ENCODE results near the gene TRAM2. TPM values are rescaled to one million over a fixed set of nuclear protein-coding genes. Genes with fewer than 3 reads are reported as not detected.

TRAM2 gene
- total and polyA plus RNA-seq, 10 of the 15 experiments (the other 5 are each of a cell fraction or from before 2014, with no cell fraction given) = 2.5 to 15.0 (median 11.0) TPM

GRCh38 chr6:52555518-52556233 is 21.2 kb downstream of the TRAM2 start (continued):
- TF ChIP-seq JUNB (IDR thresholded peaks at IDR 0.05) = no peak
- TF ChIP-seq NFXL1 (IDR thresholded peaks at IDR 0.05; ENCODE audit: borderline replicate concordance) = no peak
- no peak for TF ChIP-seq TBL1XR1 (IDR thresholded peaks at IDR 0.05; ENCODE audit: low read depth, low read length)

- POLR2A ChIA-PET = no interaction called here
- CTCF ChIA-PET = no interaction called here
These were observed 22.1 kb downstream of the TRAM2 start for GRCh38 chr6:52554684-52555280.

GRCh38 chr6:52553719-52554118 is 23.1 kb downstream of the TRAM2 start:
- BruUV-seq (replicated peaks) = no TSS peak
- no peaks in the 10 kb centered on the region for H4K20me1 ChIP-seq (ENCODE audit: control insufficient read depth, insufficient read depth)
- no peak overlapping the region for H2AFZ ChIP-seq (ENCODE audit: control insufficient read depth, low read depth, low read length)
- intact Hi-C loops (cut with micrococcal nuclease; ENCODE audit: unreplicated experiment) = no loop called here
- FAIRE-seq (no peak), ATAC-seq (no peak), DNase-seq (ENCODE audit: low read depth, low spot score) (no peak)
- H3K36me3 ChIP-seq (ENCODE audit: control insufficient read depth in 2 of 2, insufficient read depth in 2 of 2, low read length in 1 of 2) = no peaks in the 10 kb centered on the region
- no peak overlapping the region for H3K4me3 ChIP-seq
- ChIA-PET CTCF (interaction anchor here (0.5 kb wide), 1 partner anchor 69 kb away, joined by 3 read pairs; no protein-coding TSS in a partner anchor), SMC1A (ENCODE audit: uncharacterized antibody, unreplicated experiment) (no interaction called here), RAD21 (ENCODE audit: unreplicated experiment) (no interaction called here), POLR2A (no interaction called here)
- H3K27ac ChIP-seq (ENCODE audit: control insufficient read depth, insufficient read depth) = no peak overlapping the region
- in situ Hi-C loops (cut with MboI) = no loop called here
- WGBS (ENCODE audit: insufficient coverage, insufficient replicate concordance, low lambda C conversion rate, missing lambda C conversion rate) = 97% methylated on average over 2 of the region's 2 CpGs
- H3K27me3 ChIP-seq (replicated peaks in 1 of 2; ENCODE audit: control insufficient read depth in 2 of 2, insufficient read depth in 2 of 2, low read length in 1 of 2) = no peaks in the 10 kb centered on the region
- no peak overlapping the region for H3K4me2 ChIP-seq (ENCODE audit: control insufficient read depth, insufficient read depth)
- no peak overlapping the region for H3K9ac ChIP-seq (ENCODE audit: control insufficient read depth, insufficient read depth, low read length)
- H3K9me3 ChIP-seq (replicated peaks; ENCODE audit: control insufficient read depth, insufficient read depth, low read length) = no peaks in the 10 kb centered on the region
- H3K79me2 ChIP-seq (ENCODE audit: control insufficient read depth, insufficient read depth, low read length) = peaks cover 15% of the 10 kb centered on the region
- peaks cover 20% of the 10 kb centered on the region for H3K4me1 ChIP-seq (ENCODE audit: control insufficient read depth, insufficient read depth, low read length)
- TF ChIP-seq SMAD1 (IDR thresholded peaks at IDR 0.05; ENCODE audit: low read depth, partially characterized antibody) (no peak), NR2F1 (conservative IDR thresholded peaks at IDR 0.05) (no peak), SMARCA5 (IDR thresholded peaks at IDR 0.05) (no peak), SRF (IDR thresholded peaks at IDR 0.05; ENCODE audit: low read depth in 2 of 2, low read length in 2 of 2) (no peak), IKZF2 (IDR thresholded peaks at IDR 0.05) (no peak), CTCF (IDR thresholded peaks at IDR 0.05 in 2 of 3, conservative IDR thresholded peaks at IDR 0.05 in 1 of 3; ENCODE audit: control insufficient read depth in 2 of 3, extremely low read depth in 1 of 3, insufficient read depth in 1 of 3, low read depth in 3 of 3, low read length in 3 of 3) (no peak)

More at GRCh38 chr6:52554684-52555280, 22.1 kb downstream of the TRAM2 start:
- Histone ChIP-seq H3K9me3 (replicated peaks; ENCODE audit: control insufficient read depth, insufficient read depth, low read length) (no peaks in the 10 kb centered on the region), H3K4me3 (no peak overlapping the region), H3K27ac (ENCODE audit: control insufficient read depth, insufficient read depth) (no peak overlapping the region), H3K27me3 (replicated peaks in 1 of 2; ENCODE audit: control insufficient read depth in 2 of 2, insufficient read depth in 2 of 2, low read length in 1 of 2) (no peaks in the 10 kb centered on the region), H3K4me1 (ENCODE audit: control insufficient read depth, insufficient read depth, low read length) (peaks cover 20% of the 10 kb centered on the region), H3K4me2 (ENCODE audit: control insufficient read depth, insufficient read depth) (no peak overlapping the region), H3K79me2 (ENCODE audit: control insufficient read depth, insufficient read depth, low read length) (peaks cover 15% of the 10 kb centered on the region), H3K36me3 (ENCODE audit: control insufficient read depth in 2 of 2, insufficient read depth in 2 of 2, low read length in 1 of 2) (no peaks in the 10 kb centered on the region; a peak in 1 of 4 replicates), H4K20me1 (ENCODE audit: control insufficient read depth, insufficient read depth) (no peaks in the 10 kb centered on the region), H3K9ac (ENCODE audit: control insufficient read depth, insufficient read depth, low read length) (no peak overlapping the region), H2AFZ (ENCODE audit: control insufficient read depth, low read depth, low read length) (no peak overlapping the region)
- no peak for DNase-seq (ENCODE audit: low read depth, low spot score)
- RAD21 ChIA-PET (ENCODE audit: unreplicated experiment) = no interaction called here
- FAIRE-seq = no peak
- ATAC-seq = no peak
- in situ Hi-C loops (cut with MboI) = no loop called here
- BruUV-seq (replicated peaks) = no TSS peak
- SMC1A ChIA-PET (ENCODE audit: uncharacterized antibody, unreplicated experiment) = no interaction called here
- 88% methylated on average over 5 of the region's 6 CpGs for WGBS (ENCODE audit: insufficient coverage, insufficient replicate concordance, low lambda C conversion rate, missing lambda C conversion rate)
- no peak for TF ChIP-seq HDAC6 (IDR thresholded peaks at IDR 0.05; ENCODE audit: unreplicated experiment)
- no peak for TF ChIP-seq IKZF1 (conservative IDR thresholded peaks at IDR 0.05)
- intact Hi-C loops (cut with micrococcal nuclease; ENCODE audit: unreplicated experiment) = no loop called here
